Head of caudate nucleus (tissue), 42 donors: Measurements from ENCODE around the gene CCDC187.
"Not testable (repeated sequence)": the region's sequence is repeated elsewhere in the genome, so short reads cannot be mapped to it uniquely, and the experiment has no call there.

Experiments
- DNase-seq, 42 donors: peaks; one replicate each; pipeline versions ENCODE4 v3.0.0 to v3.0.0-alpha.2; 2020 to 2021; ENCODE audit warnings: mixed read lengths in 7 of 42
- intact Hi-C: fragments of 100-400 bp; cut with DNase I; formaldehyde crosslinking; loops from one replicate; pipeline ENCODE4 v1.15.0; 2022

CCDC187 gene

DNA sequence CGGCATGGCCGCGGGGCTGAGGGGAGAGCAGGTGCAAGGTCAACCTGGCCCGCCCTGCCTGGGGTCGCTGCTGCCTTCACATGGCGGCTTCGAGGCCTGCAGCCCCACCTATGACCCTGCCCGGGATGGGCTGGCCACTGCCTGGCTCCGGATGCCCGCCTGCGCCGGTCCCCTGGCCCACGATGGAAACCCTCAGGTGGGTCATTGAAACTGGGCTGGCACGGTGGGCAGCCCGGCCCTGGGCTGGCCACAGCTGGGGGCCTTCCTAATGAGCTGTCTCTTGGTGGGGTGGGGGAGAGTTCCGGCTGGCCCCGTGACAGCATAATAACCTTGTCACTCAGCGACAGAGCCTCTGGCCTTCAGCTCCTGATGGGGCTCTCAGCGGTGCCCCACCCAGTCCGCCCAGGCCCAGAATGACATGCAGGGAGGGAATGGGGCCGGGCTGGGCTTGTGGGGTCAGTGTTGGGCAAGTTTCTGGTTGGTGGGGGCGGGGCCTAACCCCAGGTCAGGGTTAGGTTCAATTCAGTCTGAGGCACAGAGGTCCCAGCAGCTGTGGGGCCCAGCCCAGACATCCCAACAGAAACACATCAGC, at the start of gene CCDC187:
Gene CCDC187, minus strand, starts transcription at position 270 of the 592 bp plus-strand sequence. Its CDS starts 264 bp downstream, at position 6.
- intact Hi-C loops: no loop called here
- DNase-seq: no peak

DNA sequence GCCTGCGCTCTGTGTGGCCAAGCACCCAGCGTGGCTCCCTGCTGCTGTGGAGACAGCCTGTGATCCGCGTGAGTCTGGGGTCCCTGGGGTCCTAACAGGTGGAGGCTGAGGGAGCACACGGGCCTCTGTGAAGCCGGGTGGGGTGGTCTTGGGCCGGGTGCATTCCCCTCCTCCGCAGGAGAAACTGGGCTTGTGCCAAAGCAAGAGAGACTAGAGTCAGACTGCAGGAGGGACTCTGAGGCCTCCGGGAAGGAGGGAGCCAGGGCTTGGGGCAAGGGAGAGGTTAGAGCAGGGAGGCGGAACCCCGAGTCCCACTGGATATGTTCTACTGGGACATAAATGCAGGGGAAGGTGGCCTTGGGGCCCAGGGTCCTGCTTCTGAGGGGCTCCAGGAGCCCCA, 49.2 kb upstream of the CCDC187 start:
- intact Hi-C loops: no loop called here
- no peak for DNase-seq

DNA sequence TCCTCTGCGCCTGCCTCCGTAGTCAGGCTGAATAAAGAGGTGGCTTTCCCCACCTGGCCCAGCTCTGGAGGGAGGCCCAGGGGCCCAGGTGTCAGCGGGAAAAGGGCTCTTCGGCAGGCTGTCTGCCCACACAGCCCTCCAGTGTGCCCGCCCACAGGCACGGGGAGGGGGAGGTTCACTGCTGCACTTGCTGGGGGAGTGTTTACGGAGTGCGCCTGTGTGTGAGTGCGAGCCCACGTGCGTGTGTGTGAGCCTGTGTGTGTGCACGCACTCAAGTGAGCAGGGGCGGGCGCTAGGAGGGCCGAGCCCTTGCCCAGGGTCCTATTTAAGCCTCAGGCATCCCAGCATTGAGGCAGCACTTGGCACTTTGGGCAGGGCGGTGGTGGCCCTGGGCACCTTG, 48.8 kb upstream of the CCDC187 start:
- intact Hi-C loops: no loop called here
- DNase-seq: peak in 37 of 42 donors; percentile 37 to 87 (median 70)

DNA sequence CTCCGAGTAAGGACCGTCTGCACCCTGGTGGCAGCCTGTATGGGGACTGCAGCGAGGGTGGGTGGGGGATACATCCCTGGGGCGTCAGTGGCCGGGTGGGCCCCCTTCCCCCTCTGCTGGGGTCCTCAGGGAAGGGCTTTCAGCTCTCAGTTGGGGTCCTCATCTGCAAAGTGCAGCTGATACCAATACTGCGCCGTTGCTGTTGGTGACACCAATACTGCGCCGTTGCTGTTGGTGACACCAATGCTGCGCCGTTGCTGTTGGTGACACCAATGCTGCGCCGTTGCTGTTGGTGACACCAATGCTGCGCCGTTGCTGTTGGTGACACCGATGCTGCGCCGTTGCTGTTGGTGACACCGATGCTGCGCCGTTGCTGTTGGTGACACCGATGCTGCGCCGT, 48.0 kb upstream of the CCDC187 start:
- not testable (repeated sequence) for DNase-seq

DNA sequence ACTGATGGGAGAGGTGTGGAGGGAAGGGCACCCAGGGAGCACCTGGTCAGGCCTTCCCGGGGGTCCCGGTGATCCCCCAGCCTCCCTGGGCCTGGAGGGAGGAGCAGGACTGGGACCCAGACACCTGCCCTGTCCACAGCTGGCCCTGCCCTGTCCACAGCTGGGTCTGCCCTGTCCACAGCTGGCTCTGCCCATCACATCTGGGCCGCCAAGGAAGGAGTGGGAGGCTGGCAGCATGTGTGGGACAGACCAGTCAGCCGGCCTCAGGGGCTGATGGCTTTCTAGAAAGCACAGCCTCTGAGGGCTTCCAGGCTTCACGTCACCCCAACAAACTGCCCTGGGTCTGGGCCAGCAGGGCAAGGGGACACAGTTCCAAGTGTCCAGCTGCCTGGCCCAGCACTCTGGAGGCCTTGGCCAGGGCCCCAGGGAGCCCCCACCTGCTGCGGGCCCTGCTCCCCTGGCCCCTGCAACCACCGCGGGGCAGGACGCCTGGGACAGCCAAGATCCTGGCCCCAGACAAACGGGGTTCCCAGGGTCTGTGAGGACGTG, 47.4 kb upstream of the CCDC187 start:
- intact Hi-C loops: no loop called here
- DNase-seq: peak in 5 of 42 donors; percentile 33 to 61 (median 47)

More for the DNA sequence above, 48.0 kb upstream of the CCDC187 start:
- intact Hi-C loops: not testable (repeated sequence)

DNA sequence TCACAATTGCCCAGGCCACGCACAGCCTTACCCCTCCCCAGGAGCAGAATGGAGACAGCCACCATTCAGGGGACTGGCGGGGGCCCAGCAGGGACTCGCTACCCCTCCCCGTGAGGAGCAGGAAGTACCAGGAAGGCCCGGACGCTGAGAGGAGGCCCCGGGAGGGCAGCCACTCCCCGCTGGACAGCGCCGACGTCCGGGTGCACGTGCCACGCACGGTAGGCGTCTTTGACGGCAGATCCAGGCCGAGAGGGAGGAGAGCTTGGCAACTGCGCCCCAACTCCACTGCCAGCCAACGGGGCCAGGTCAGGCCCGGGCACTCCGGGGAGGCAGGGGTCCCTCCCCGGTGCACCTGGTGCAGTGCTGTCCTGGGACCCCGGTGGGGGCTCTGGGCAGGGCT, 45.7 kb upstream of the CCDC187 start:
- intact Hi-C loops: no loop called here
- no peak for DNase-seq

DNA sequence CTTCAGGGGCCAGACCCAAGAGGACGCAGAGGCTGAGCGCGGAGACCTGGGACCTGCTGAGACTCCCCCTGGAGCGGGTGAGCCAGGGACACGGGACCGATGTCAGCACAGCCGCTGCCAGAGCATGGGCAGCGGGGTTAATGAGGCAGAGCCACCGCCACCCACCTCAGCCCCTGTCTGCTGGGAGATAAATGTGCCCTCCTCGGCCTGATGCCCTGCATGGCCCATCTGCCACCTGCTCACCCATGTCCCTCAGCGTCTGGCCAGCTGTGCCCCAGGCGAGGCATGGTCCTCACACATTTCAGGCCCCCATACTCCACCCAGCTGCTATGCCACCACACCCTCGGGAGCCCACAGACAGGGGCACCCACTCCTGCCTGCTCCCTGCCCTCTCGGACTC, 44.8 kb upstream of the CCDC187 start:
- DNase-seq: no peak

DNA sequence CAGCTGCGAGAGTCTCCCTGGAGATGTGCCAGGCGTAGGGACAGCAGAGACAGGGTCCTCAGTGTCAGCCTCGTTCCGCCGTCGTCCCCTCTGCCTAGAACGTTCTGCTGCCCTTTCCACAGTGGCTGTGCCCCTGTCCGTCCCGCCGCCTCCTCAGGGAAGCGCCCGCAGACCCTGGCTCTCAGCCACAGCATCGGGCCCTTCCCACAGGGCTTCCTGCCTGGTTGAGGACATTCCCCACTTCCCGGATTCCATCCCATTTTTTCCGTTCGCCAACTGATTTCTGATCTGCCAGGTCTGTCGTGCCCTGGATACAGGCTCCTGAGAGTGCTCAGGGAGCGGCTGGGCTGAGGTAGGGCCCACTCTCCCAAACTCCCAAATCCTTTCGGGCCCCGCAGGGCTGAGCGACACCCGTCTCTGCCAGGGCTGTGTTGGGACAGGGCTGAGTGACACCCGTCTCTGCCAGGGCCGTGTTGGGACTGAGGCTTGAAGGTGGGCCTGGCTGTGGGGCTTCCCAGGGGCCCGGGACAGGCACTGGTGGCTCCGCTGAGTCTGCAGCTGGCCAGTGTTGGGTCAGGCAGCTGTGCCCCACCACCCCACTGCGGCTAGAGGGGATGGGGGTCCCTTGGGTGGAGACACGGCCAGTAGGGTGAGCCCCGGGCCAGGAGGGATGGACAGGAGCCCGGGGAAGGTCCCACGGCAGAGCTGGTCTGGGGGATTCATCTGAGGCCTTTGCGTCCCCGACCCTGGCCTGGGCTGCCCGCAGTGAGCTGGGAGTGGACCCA, 43.8 kb upstream of the CCDC187 start:
- intact Hi-C loops: no loop called here
- DNase-seq: no peak

More for the DNA sequence above, 44.8 kb upstream of the CCDC187 start:
- intact Hi-C loops: no loop called here

DNA sequence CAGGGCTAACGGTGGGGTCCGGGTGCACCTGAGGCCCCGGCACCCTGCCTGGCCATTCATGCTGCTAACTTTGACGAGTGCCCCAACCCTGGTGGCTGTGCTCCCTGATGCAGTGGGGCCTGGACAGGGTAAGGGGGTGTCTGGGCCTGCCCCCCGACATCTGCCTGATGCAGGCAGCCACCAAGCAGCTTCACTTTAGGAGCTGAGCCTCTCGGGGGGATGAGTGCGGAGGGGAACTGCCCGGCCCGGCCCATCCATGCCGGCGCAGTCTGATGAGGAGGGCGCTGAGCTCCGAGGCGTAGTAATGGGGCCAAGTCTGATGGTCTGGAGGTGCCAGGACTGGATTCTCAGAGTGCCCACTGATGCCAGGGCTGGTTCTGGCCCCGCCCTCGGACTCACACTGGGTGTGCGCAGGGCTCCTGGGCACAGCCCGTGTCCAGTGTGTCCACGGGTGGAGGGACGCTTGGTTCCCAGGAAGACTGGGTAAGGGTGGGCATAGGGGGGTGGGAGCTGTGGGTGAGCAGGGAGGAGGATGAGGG, 43.1 kb upstream of the CCDC187 start:
- intact Hi-C loops: no loop called here
- no peak for DNase-seq

DNA sequence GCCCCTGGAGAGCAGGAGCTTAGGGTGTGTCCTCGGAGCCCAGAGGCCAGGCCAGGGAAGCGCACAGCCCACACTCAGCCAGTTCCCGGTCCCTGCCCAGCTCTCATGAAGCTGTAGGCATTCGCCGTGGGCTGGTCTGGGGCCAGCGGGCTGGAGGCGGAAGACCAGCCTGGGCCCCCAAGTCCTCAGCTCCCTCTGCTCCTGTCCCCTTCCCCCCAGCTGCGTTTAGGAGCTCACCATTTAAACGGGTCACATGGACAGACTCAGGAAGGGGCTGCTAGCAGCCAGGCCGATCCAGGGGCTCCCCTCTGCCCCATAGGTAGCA, 42.2 kb upstream of the CCDC187 start:
- intact Hi-C loops: no loop called here
- DNase-seq: no peak

DNA sequence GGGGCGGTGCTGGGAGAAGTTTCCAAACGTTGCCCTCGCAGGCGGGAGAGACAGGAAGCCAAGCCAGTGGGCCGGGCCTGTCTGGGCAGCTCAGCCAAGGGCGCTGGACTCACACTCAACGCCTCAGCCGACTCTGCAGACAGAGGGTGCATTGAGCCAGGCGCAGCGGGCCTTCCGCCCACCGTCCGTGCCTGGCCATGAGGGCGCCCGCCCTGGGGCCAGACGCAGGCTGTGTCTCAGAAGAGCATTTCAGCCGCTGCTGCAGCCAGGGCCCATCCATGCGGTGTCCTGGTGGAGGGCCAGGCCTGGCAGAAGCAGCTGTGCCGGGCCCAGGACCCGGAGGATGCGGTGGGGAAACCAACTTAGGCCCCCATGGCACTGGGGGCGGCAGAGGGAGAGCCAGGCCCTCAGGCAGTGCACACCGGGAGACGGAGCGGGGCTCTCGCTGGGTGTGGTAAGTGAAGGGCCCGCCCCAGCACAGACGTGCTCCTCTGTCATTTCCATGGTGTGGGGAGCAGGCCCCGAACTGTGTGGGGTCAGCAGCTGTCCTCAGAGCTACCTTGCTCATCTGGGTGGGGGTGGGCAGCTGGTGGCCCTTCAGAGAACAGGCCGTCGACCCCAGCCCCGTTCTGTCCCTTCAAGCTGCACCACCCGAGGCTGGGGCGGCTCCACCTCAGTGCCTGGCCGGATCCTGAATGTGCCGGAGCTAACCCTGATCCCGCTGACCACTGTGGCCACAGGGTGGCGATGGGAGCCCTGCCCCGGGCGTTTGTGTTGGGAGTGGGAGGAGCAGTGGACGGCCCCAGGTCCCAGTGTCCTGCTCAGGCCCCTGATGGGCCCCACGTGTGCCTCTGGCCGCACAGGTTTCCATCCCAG, 41.6 kb upstream of the CCDC187 start:
- peak; percentile 75 to 95 (median 90) for DNase-seq
- intact Hi-C loops: no loop called here

DNA sequence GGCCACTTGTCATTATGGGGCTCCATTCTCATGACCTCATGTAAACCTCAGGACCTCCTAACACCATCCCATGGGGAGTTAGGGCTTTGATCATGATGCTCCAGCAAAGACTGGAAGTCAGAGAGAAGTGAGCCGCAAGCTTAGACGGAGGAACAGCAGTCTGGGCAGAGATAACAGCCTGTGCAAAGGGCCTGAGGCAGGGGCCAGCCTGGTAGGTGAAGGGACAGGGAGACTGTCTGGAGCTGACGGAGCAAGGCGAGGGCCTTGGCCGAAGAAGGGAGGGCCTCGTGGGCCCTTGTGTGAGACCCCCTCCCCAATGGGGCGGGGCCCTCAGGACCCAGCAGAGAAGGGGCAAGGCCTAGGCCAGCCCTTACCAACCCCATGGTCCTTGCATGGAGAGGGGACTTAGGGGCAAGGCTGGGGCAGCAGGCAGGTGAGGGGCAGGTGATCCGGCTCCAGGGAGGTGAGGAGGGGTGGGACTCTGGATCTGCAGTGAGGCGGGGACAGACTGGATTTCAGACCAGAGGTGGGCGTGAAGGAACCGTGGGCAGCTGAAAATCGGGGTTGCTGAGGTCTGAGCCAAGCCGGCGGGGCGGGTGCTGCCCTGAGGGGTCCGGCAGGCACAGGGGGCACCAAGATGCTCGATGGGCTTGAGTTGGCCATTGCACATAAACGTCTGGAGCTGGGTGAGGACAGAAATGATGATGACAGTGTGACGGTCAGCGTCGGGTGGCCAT, 40.8 kb upstream of the CCDC187 start:
- DNase-seq: no peak
- intact Hi-C loops: no loop called here

DNA sequence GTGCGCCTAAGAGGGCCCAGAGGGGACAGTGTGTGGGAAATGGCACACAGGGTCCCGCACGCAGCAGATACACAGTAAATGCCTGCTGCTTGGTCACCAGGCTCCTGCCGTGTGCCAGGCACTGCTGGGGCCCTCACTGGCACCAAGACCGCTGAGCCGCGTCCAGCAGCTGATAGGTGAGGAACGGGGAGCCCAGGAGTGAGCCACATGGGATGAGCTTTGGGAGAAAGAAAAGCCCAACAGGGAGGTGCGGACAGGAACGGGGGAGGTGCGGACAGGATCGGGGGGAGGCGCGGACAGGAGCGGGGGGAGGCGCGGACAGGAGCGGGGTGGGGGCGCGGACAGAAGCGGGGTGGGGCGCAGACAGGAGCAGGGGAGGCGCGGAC, 40.0 kb upstream of the CCDC187 start:
- DNase-seq: no peak
- intact Hi-C loops: no loop called here

DNA sequence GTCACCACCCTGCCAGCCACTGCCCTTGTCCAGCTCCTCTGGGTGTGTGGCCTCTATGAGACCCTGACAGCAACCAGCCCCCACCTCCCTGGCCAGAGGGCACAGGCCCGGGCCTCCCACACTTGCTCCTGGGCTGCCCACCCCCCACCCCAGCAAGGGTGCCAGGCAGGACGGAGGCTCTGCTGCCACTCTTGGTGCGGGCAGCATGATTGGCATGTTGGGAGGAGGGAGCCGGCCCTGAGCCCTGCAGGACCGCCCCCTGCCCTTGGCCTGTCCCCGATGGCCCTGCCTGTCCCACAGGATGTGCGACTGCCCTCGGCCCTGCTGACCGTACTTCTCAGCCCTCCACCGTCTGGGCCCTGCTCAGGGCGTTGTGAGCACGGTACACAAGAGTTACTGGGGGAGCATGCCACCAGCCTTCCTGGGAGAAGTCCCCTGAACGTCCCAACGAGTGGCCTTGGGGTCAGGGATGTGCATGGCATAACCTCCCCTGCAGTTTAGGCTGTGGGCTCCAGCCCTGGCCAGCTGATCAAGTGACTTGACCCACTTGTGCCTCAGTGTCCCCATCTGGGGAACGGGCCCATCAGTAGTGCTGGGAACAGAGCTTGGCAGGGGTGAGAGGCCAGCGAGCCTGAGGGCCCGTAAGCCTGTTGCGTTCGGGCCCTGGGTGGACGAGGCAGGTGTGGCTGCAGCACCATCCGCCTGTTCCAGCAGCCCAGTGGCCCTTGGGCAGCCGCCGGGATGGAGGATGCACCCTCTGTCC, 39.4 kb upstream of the CCDC187 start:
- intact Hi-C loops: no loop called here
- no peak for DNase-seq

DNA sequence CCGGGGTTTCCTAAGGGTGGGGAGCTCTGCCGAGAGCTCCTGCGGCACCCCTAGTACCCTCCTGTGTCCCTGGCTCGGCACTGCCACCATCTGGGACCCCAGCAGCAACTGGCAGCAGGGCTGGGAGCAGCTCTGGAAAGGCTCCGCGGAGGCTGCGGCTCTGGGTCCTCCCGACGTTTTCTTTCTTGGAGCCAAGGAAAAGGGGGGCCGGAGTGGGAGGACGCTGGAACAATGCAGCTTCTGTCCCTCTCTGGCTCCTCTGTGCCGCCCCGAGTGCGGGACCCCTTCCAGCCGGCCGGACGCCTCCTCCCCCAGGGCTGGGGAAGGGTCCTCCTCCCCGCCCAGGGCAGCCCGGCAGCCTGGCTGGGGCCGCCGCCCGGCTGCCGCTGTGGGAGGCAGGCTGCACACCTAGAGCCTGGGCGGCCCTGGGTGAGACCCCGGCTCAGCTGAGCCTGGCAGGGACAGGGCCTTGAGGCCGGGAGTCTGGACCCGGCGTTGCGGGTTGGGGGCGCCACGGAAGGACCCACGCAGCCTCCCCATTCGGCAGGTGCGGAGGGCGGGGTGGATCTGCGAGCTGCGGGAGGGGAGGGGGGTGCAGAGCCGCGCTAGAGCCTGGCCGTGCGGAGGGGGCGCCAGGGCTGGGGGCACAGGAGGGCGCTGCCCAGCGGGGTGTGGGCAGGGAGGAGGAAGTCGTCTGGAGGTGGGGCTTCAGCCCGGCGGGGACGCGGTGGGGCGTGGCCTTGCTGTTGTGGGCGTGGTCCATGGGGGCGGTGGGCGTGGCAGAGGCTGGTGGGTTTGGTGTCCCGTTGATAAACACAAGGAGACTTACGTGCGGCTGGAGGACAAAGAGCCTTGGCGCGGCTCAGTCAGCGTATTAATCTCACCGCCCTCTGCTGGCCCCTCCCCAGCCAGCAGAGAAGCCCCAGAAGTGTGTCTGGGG, 38.6 kb upstream of the CCDC187 start:
- peak; percentile 65 to 89 (median 79) for DNase-seq
- intact Hi-C loops: no loop called here

DNA sequence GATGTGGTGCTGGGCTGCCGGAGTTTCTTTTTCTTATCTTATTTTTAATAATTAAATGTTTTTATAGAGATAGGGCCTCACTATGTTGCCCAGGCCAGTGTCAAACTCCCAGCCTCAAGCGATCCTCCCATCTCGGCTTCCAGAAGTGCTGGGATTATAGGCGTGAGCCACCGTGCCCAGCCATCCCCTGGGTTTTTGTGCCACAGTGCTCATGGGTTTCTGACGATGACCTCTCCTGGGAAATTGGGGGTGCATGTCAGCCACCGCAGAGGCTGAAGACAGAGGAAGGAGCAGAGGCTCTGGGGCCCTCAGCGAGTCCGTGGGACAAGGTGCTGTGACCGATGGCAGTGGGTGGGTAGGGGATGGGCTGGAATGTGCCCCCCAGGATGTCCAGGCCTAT, 37.9 kb upstream of the CCDC187 start:
- intact Hi-C loops: no loop called here
- no peak for DNase-seq
